Body of pancreas (tissue), 4 donors: ENCODE measurements around the gene HAPLN3.

ENCODE experiments used
- CTCF ChIP-seq, 7 experiments: fragments of 450-650 bp in 4 of 7; fragments of 200-600 bp in 3 of 7; sonication (generic) in 3 of 7; IDR thresholded peaks; one replicate each; pipeline ENCODE4 v1.5.1; 2016 to 2019; ENCODE audit warnings: antibody characterized with exemption in 7 of 7
- POLR2A ChIP-seq, 3 donors: fragments of 450-650 bp; IDR thresholded peaks; one replicate each; pipeline ENCODE4 v1.6.1; 2016; ENCODE audit warnings: antibody characterized with exemption in 3 of 3, mild to moderate bottlenecking in 2 of 3

GRCh38 chr15:88866295-88866881, 29.0 kb downstream of the HAPLN3 start:
- no peak for TF ChIP-seq POLR2A (IDR thresholded peaks at IDR 0.05)
- no peak for TF ChIP-seq CTCF (IDR thresholded peaks at IDR 0.05)
